Endometrial microvascular endothelial cells (primary cell): ENCODE results near the gene KRTAP12-2. TPM values are rescaled to one million over a fixed set of nuclear protein-coding genes. Genes with fewer than 3 reads are reported as not detected.
"Not testable (repeated sequence)": the region's sequence is repeated elsewhere in the genome, so short reads cannot be mapped to it uniquely, and the experiment has no call there.

Source experiments
- in situ Hi-C: cut with HindIII; loops from 2 replicates; pipeline ENCODE4 v1.10.0; 2017; ENCODE audit warnings: low sequenced_read_pairs, low pct_unique_long_range_greater_than_20kb; ENCODE audit errors: inconsistent ontology term
- total RNA-seq: library from RNA; depleted of rRNA; stranded (reverse); fragments of >200 nt; gene quantifications from one replicate; pipeline ENCODE4 v1.2.3, GENCODE V29; 2015; ENCODE audit errors: inconsistent ontology term

Gene KRTAP12-2
- total RNA-seq, 1 donor from 2014 or later = not detected

GRCh38 chr21:44703731-44704635 lies 37.3 kb upstream of the KRTAP12-2 start:
- in situ Hi-C loops = no loop called here

GRCh38 chr21:44702973-44703730 lies 36.4 kb upstream of the KRTAP12-2 start:
- in situ Hi-C loops = no loop called here

GRCh38 chr21:44702111-44702972 lies 35.6 kb upstream of the KRTAP12-2 start:
- in situ Hi-C loops = no loop called here

GRCh38 chr21:44701541-44701940 lies 34.8 kb upstream of the KRTAP12-2 start:
- in situ Hi-C loops = no loop called here

GRCh38 chr21:44701023-44701400 lies 34.3 kb upstream of the KRTAP12-2 start:
- in situ Hi-C loops = no loop called here

GRCh38 chr21:44700101-44701022 lies 33.6 kb upstream of the KRTAP12-2 start:
- in situ Hi-C loops = no loop called here

- in situ Hi-C loops = no loop called here
Observed at GRCh38 chr21:44699502-44700001, 32.8 kb upstream of the KRTAP12-2 start.

- in situ Hi-C loops = no loop called here
Observed at GRCh38 chr21:44697811-44698734, 31.3 kb upstream of the KRTAP12-2 start.

- in situ Hi-C loops = not testable (repeated sequence)
Observed at GRCh38 chr21:44697172-44697810, 30.6 kb upstream of the KRTAP12-2 start, which contains the start of gene KRTAP10-12. Gene KRTAP10-12 (plus strand): TSS chr21:44697172. CDS start chr21:44697202, 30 bp downstream.

GRCh38 chr21:44696572-44696971 lies 29.8 kb upstream of the KRTAP12-2 start:
- in situ Hi-C loops = no loop called here

- in situ Hi-C loops = no loop called here
Observed at GRCh38 chr21:44695641-44696040, 28.9 kb upstream of the KRTAP12-2 start.

GRCh38 chr21:44695184-44695583 lies 28.5 kb upstream of the KRTAP12-2 start:
- in situ Hi-C loops = no loop called here

- in situ Hi-C loops = no loop called here
Observed at GRCh38 chr21:44694776-44695175, 28.0 kb upstream of the KRTAP12-2 start.

GRCh38 chr21:44692798-44693512 lies 26.2 kb upstream of the KRTAP12-2 start:
- in situ Hi-C loops = no loop called here

- in situ Hi-C loops = no loop called here
Observed at GRCh38 chr21:44691686-44692085, 25.0 kb upstream of the KRTAP12-2 start.

GRCh38 chr21:44689740-44690139 lies 23.0 kb upstream of the KRTAP12-2 start:
- in situ Hi-C loops = not testable (repeated sequence)
